HepG2 (cell line): ENCODE data around the gene EFCAB8. TPM values are rescaled to one million over a fixed set of nuclear protein-coding genes. Genes with fewer than 3 reads are reported as not detected.

Experiments used
- AGO2 ChIP-seq: fragments of 200-400 bp; formaldehyde crosslinking; optimal IDR thresholded peaks from 2 replicates; pipeline ENCODE3; 2017; ENCODE audit warnings: mild to moderate bottlenecking, low read depth, low read length, moderate library complexity
- AHDC1 ChIP-seq: sonication (generic); formaldehyde crosslinking; IDR thresholded peaks from 2 replicates; pipeline ENCODE4 v1.5.1; 2020; ENCODE audit warnings: mild to moderate bottlenecking, missing genetic modification reagents, borderline replicate concordance
- ARHGAP35 ChIP-seq: sonication (generic); formaldehyde crosslinking; IDR thresholded peaks from 2 replicates; pipeline ENCODE4 v1.9.0; 2022; ENCODE audit warnings: mild to moderate bottlenecking, inconsistent platforms, moderate library complexity, missing genetic modification reagents, borderline replicate concordance
- HOMEZ ChIP-seq: IDR thresholded peaks from 2 replicates; pipeline ENCODE4 v1.6.1; 2016; ENCODE audit warnings: low read depth
- JUN ChIP-seq: sonication (generic); formaldehyde crosslinking; IDR thresholded peaks from 2 replicates; pipeline ENCODE4 v1.4.0; 2020; ENCODE audit warnings: mild to moderate bottlenecking, missing genetic modification reagents
- MED1 ChIP-seq: sonication (generic); formaldehyde crosslinking; IDR thresholded peaks from 2 replicates; pipeline ENCODE4 v1.4.0; 2020; ENCODE audit warnings: missing genetic modification reagents
- MEIS2 ChIP-seq: sonication (generic); formaldehyde crosslinking; IDR thresholded peaks from 2 replicates; pipeline ENCODE4 v1.9.0; 2021; ENCODE audit warnings: mild to moderate bottlenecking, missing genetic modification reagents
- SP5 ChIP-seq: IDR thresholded peaks from 2 replicates; pipeline ENCODE4 v1.6.1; 2016; ENCODE audit warnings: low read depth, borderline replicate concordance
- THRA ChIP-seq: sonication (generic); formaldehyde crosslinking; IDR thresholded peaks from 2 replicates; pipeline ENCODE4 v1.4.0; 2020; ENCODE audit warnings: missing genetic modification reagents, borderline replicate concordance
- ZNF260 ChIP-seq: sonication (generic); formaldehyde crosslinking; IDR thresholded peaks from 2 replicates; pipeline ENCODE4 v1.4.0; 2020; ENCODE audit warnings: missing genetic modification reagents, low read depth, mild to moderate bottlenecking, borderline replicate concordance
- ZNF530 ChIP-seq: sonication (generic); formaldehyde crosslinking; IDR thresholded peaks from 2 replicates; pipeline ENCODE4 v1.5.0; 2020; ENCODE audit warnings: low read depth, mild to moderate bottlenecking, missing genetic modification reagents
- ZNF616 ChIP-seq: sonication (generic); formaldehyde crosslinking; IDR thresholded peaks from 2 replicates; pipeline ENCODE4 v1.5.0; 2020; ENCODE audit warnings: low read depth, mild to moderate bottlenecking, missing genetic modification reagents
- ZNF619 ChIP-seq: sonication (generic); formaldehyde crosslinking; IDR thresholded peaks from 2 replicates; pipeline ENCODE4 v1.4.0; 2020; ENCODE audit warnings: mild to moderate bottlenecking, missing genetic modification reagents
- ZNF766 ChIP-seq: sonication (generic); formaldehyde crosslinking; IDR thresholded peaks from 2 replicates; pipeline ENCODE4 v1.5.0; 2020; ENCODE audit warnings: missing genetic modification reagents, borderline replicate concordance
- polyA plus RNA-seq, 8 experiments: library from polyadenylated mRNA; depleted of rRNA in 3 of 8; stranded (reverse) in 7 of 8; unstranded in 1 of 8; fragments of >200 nt; fragmentation: Illumina TruSeq in 4 of 8; extraction: Trizol in 4 of 8; gene quantifications; 2 replicates each; pipeline versions ENCODE4 v1.2.1 to v1.2.3, GENCODE V29; 2011 to 2016; ENCODE audit warnings: low read depth in 4 of 8, missing spikeins in 1 of 8, mixed read lengths in 1 of 8; ENCODE audit not compliant: insufficient read depth in 1 of 8
- total RNA-seq, 5 experiments: library from RNA; depleted of rRNA; stranded (reverse); fragments of >200 nt; fragmentation: Illumina TruSeq; extraction: Trizol; gene quantifications; 2 replicates each; pipeline ENCODE4 v1.2.3, GENCODE V29; 2016; ENCODE audit warnings: low read depth in 1 of 5
- TF ChIP-seq, protein P1 (sequence below): sonication (generic); formaldehyde crosslinking; IDR thresholded peaks from 2 replicates; pipeline ENCODE4 v1.4.0; 2020; ENCODE audit warnings: missing genetic modification reagents

Gene EFCAB8
- total and polyA plus RNA-seq, 2 of the 13 experiments (the other 11 are each of a cell fraction or from before 2014, with no cell fraction given) = 0.15 to 0.22 TPM

DNA sequence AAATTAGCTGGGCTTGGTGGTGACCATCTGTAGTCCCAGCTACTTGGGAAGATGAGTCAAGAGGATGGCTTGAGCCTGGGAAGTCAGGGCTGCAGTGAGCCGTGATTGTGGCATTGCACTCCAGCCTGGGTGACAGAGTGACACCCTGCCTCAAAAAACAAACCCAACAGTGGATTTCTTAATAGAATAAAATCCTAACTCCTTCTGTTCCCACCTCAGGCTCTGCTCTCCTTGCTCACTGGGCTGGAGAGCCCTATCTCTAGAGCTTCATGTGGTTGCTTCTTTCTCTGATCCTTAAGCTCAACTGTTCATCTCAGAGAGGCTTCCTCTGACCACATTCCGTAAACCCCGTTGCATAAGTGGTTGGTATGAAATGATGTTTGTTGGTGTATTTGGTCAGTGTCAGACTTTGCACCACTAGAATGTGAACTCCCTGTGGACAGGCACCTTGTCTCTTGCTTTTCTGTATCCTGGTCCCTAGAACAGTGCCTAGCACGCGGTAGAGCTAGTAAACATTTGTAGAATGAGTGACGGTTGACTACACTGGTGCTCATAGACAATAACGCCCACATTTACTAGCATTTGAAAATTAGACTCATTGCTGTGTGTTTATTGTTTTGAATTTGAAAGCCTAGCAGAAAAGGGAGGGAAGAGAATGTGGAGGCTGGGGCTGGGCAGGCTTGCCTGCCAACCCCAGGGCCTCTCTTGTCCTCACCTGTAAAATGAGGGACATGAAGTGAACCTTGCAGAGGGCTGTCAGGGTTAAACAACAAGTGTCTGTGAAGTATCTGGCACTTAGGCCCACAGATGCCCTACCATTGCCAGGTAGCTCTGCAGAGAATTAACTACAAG is 34.8 kb upstream of the EFCAB8 start (continued):
- TF ChIP-seq AHDC1 (CRISPR knock-in tag) (no peak), MED1 (CRISPR knock-in tag) (peak; percentile 58; the same call in 1 of the 2 replicates), ZNF530 (CRISPR knock-in tag) (no peak), THRA (no peak), ARHGAP35 (CRISPR knock-in tag) (no peak), HOMEZ (CRISPR knock-in tag) (peak; percentile 90; the same call in 1 of the 2 replicates), ZNF260 (CRISPR knock-in tag) (no peak), AGO2 (no peak), ZNF616 (0 out of 2 replicates have a peak, but pooled peaks have one; percentile 39), ZNF619 (CRISPR knock-in tag) (no peak), SP5 (CRISPR knock-in tag) (no peak), JUN (CRISPR knock-in tag) (no peak), MEIS2 (CRISPR knock-in tag) (no peak), ZNF766 (no peak)
- TF ChIP-seq, protein P1, sequence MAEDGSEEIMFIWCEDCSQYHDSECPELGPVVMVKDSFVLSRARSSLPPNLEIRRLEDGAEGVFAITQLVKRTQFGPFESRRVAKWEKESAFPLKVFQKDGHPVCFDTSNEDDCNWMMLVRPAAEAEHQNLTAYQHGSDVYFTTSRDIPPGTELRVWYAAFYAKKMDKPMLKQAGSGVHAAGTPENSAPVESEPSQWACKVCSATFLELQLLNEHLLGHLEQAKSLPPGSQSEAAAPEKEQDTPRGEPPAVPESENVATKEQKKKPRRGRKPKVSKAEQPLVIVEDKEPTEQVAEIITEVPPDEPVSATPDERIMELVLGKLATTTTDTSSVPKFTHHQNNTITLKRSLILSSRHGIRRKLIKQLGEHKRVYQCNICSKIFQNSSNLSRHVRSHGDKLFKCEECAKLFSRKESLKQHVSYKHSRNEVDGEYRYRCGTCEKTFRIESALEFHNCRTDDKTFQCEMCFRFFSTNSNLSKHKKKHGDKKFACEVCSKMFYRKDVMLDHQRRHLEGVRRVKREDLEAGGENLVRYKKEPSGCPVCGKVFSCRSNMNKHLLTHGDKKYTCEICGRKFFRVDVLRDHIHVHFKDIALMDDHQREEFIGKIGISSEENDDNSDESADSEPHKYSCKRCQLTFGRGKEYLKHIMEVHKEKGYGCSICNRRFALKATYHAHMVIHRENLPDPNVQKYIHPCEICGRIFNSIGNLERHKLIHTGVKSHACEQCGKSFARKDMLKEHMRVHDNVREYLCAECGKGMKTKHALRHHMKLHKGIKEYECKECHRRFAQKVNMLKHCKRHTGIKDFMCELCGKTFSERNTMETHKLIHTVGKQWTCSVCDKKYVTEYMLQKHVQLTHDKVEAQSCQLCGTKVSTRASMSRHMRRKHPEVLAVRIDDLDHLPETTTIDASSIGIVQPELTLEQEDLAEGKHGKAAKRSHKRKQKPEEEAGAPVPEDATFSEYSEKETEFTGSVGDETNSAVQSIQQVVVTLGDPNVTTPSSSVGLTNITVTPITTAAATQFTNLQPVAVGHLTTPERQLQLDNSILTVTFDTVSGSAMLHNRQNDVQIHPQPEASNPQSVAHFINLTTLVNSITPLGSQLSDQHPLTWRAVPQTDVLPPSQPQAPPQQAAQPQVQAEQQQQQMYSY (CRISPR knock-in tag) = no peak
